SK-N-SH treated with all-trans-retinoic acid at 6 μM for 48 hours (cell line): Measurements from ENCODE around the gene PSMB5.

Experiments used
- ATAC-seq: fragments of 200-7000 bp; cut with Tn5 transposase; 3 replicates; pipeline ENCODE4 v1.9.1; 2020; ENCODE audit warnings: mild to moderate bottlenecking, moderate library complexity
- ARNTL ChIP-seq: fragments of 450-650 bp; formaldehyde crosslinking; IDR thresholded peaks from 2 replicates; pipeline ENCODE4 v1.5.0; 2020; ENCODE audit warnings: low read depth, mild to moderate bottlenecking, moderate library complexity, borderline replicate concordance
- BACH2 ChIP-seq: fragments of 250-450 bp; sonication (Bioruptor Pico); IDR thresholded peaks from 2 replicates; pipeline ENCODE4 v1.9.0; 2021; ENCODE audit warnings: mild to moderate bottlenecking, borderline replicate concordance
- CSDC2 ChIP-seq: fragments of 250-450 bp; sonication (Bioruptor Pico); IDR thresholded peaks from 2 replicates; pipeline ENCODE4 v1.5.0; 2020; ENCODE audit warnings: mild to moderate bottlenecking, moderate library complexity
- GLIS3 ChIP-seq: fragments of 250-450 bp; sonication (Bioruptor Pico); IDR thresholded peaks from 2 replicates; pipeline ENCODE4 v1.5.0; 2020; ENCODE audit warnings: mild to moderate bottlenecking, moderate library complexity
- ISL1 ChIP-seq: fragments of 250-450 bp; sonication (Bioruptor Pico); IDR thresholded peaks from 2 replicates; pipeline ENCODE4 v2.1.2; 2022; ENCODE audit warnings: mild to moderate bottlenecking, moderate library complexity
- OSR1 ChIP-seq: fragments of 250-450 bp; sonication (Bioruptor Pico); IDR thresholded peaks from 2 replicates; pipeline ENCODE4 v1.8.0; 2022; ENCODE audit warnings: moderate library complexity, mild to moderate bottlenecking, inconsistent platforms
- POU6F1 ChIP-seq: fragments of 250-450 bp; sonication (Bioruptor Pico); IDR thresholded peaks from 2 replicates; pipeline ENCODE4 v1.8.0; 2021; ENCODE audit warnings: low read depth, mild to moderate bottlenecking, moderate library complexity, borderline replicate concordance
- PPARA ChIP-seq: fragments of 250-450 bp; sonication (Bioruptor Pico); IDR thresholded peaks from 2 replicates; pipeline ENCODE4 v1.5.0; 2020; ENCODE audit warnings: mild to moderate bottlenecking, borderline replicate concordance
- RARB ChIP-seq: fragments of 250-450 bp; sonication (Bioruptor Pico); IDR thresholded peaks from 2 replicates; pipeline ENCODE4 v1.8.0; 2021; ENCODE audit warnings: mild to moderate bottlenecking, moderate library complexity
- TCF4 ChIP-seq: fragments of 250-450 bp; sonication (Bioruptor Pico); IDR thresholded peaks from 2 replicates; pipeline ENCODE4 v1.8.0; 2021; ENCODE audit warnings: mild to moderate bottlenecking, moderate library complexity, borderline replicate concordance
- ZC3H10 ChIP-seq: fragments of 250-450 bp; sonication (Bioruptor Pico); IDR thresholded peaks from 2 replicates; pipeline ENCODE4 v1.5.1; 2021; ENCODE audit warnings: mild to moderate bottlenecking, moderate library complexity
- ZFP3 ChIP-seq: fragments of 250-450 bp; sonication (Bioruptor Pico); IDR thresholded peaks from 2 replicates; pipeline ENCODE4 v1.5.0; 2020; ENCODE audit warnings: mild to moderate bottlenecking, moderate library complexity
- ZFP30 ChIP-seq: fragments of 450-650 bp; formaldehyde crosslinking; IDR thresholded peaks from 2 replicates; pipeline ENCODE4 v1.5.0; 2022; ENCODE audit warnings: mild to moderate bottlenecking, moderate library complexity
- ZNF565 ChIP-seq: fragments of 450-650 bp; formaldehyde crosslinking; conservative IDR thresholded peaks from 2 replicates; pipeline ENCODE4 v1.5.0; 2020; ENCODE audit warnings: low read depth, mild to moderate bottlenecking, moderate library complexity
- ZNF70 ChIP-seq: fragments of 450-650 bp; formaldehyde crosslinking; IDR thresholded peaks from 2 replicates; pipeline ENCODE4 v1.5.0; 2020; ENCODE audit warnings: mild to moderate bottlenecking, moderate library complexity
- ZNF8 ChIP-seq: fragments of 450-650 bp; formaldehyde crosslinking; IDR thresholded peaks from 2 replicates; pipeline ENCODE4 v1.5.0; 2020; ENCODE audit warnings: mild to moderate bottlenecking, moderate library complexity
- TF ChIP-seq, protein P1 (sequence below): fragments of 250-450 bp; sonication (Bioruptor Pico); IDR thresholded peaks from 2 replicates; pipeline ENCODE4 v1.5.0; 2020; ENCODE audit warnings: mild to moderate bottlenecking, moderate library complexity
- TF ChIP-seq, protein P2 (sequence below): fragments of 250-450 bp; sonication (Bioruptor Pico); IDR thresholded peaks from 2 replicates; pipeline ENCODE4 v1.5.1; 2020; ENCODE audit warnings: low read depth, mild to moderate bottlenecking, moderate library complexity
- TF ChIP-seq, protein P3 (sequence below): fragments of 250-450 bp; sonication (Bioruptor Pico); IDR thresholded peaks from 2 replicates; pipeline ENCODE4 v1.8.0; 2020; ENCODE audit warnings: mild to moderate bottlenecking, moderate library complexity, borderline replicate concordance
- TF ChIP-seq, protein P4 (sequence below): fragments of 250-450 bp; sonication (Bioruptor Pico); IDR thresholded peaks from 2 replicates; pipeline ENCODE4 v1.5.1; 2021; ENCODE audit warnings: mild to moderate bottlenecking, moderate library complexity

Gene PSMB5

GRCh38 chr14:23066855-23067744, 32.4 kb upstream of the PSMB5 start:
- ATAC-seq, result no peak
- TF ChIP-seq ISL1 (no peak), ZNF70 (CRISPR knock-in tag) (no peak), GLIS3 (CRISPR knock-in tag) (no peak), POU6F1 (CRISPR knock-in tag) (no peak), ZNF565 (no peak), RARB (CRISPR knock-in tag) (no peak), OSR1 (no peak), ZFP3 (CRISPR knock-in tag) (no peak), BACH2 (CRISPR knock-in tag) (no peak), ZNF8 (no peak), ZFP30 (CRISPR knock-in tag) (no peak), CSDC2 (CRISPR knock-in tag) (no peak), PPARA (CRISPR knock-in tag) (no peak), ARNTL (CRISPR knock-in tag) (no peak), ZC3H10 (CRISPR knock-in tag) (no peak), TCF4 (CRISPR knock-in tag) (no peak)
- TF ChIP-seq, protein P1, sequence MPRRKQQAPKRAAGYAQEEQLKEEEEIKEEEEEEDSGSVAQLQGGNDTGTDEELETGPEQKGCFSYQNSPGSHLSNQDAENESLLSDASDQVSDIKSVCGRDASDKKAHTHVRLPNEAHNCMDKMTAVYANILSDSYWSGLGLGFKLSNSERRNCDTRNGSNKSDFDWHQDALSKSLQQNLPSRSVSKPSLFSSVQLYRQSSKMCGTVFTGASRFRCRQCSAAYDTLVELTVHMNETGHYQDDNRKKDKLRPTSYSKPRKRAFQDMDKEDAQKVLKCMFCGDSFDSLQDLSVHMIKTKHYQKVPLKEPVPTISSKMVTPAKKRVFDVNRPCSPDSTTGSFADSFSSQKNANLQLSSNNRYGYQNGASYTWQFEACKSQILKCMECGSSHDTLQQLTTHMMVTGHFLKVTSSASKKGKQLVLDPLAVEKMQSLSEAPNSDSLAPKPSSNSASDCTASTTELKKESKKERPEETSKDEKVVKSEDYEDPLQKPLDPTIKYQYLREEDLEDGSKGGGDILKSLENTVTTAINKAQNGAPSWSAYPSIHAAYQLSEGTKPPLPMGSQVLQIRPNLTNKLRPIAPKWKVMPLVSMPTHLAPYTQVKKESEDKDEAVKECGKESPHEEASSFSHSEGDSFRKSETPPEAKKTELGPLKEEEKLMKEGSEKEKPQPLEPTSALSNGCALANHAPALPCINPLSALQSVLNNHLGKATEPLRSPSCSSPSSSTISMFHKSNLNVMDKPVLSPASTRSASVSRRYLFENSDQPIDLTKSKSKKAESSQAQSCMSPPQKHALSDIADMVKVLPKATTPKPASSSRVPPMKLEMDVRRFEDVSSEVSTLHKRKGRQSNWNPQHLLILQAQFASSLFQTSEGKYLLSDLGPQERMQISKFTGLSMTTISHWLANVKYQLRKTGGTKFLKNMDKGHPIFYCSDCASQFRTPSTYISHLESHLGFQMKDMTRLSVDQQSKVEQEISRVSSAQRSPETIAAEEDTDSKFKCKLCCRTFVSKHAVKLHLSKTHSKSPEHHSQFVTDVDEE (CRISPR knock-in tag), result no peak
- TF ChIP-seq, protein P2, sequence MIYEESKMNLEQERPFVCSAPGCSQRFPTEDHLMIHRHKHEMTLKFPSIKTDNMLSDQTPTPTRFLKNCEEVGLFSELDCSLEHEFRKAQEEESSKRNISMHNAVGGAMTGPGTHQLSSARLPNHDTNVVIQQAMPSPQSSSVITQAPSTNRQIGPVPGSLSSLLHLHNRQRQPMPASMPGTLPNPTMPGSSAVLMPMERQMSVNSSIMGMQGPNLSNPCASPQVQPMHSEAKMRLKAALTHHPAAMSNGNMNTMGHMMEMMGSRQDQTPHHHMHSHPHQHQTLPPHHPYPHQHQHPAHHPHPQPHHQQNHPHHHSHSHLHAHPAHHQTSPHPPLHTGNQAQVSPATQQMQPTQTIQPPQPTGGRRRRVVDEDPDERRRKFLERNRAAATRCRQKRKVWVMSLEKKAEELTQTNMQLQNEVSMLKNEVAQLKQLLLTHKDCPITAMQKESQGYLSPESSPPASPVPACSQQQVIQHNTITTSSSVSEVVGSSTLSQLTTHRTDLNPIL (CRISPR knock-in tag), result no peak
- TF ChIP-seq, protein P3, sequence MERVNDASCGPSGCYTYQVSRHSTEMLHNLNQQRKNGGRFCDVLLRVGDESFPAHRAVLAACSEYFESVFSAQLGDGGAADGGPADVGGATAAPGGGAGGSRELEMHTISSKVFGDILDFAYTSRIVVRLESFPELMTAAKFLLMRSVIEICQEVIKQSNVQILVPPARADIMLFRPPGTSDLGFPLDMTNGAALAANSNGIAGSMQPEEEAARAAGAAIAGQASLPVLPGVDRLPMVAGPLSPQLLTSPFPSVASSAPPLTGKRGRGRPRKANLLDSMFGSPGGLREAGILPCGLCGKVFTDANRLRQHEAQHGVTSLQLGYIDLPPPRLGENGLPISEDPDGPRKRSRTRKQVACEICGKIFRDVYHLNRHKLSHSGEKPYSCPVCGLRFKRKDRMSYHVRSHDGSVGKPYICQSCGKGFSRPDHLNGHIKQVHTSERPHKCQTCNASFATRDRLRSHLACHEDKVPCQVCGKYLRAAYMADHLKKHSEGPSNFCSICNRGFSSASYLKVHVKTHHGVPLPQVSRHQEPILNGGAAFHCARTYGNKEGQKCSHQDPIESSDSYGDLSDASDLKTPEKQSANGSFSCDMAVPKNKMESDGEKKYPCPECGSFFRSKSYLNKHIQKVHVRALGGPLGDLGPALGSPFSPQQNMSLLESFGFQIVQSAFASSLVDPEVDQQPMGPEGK (CRISPR knock-in tag), result no peak
- TF ChIP-seq, protein P4, sequence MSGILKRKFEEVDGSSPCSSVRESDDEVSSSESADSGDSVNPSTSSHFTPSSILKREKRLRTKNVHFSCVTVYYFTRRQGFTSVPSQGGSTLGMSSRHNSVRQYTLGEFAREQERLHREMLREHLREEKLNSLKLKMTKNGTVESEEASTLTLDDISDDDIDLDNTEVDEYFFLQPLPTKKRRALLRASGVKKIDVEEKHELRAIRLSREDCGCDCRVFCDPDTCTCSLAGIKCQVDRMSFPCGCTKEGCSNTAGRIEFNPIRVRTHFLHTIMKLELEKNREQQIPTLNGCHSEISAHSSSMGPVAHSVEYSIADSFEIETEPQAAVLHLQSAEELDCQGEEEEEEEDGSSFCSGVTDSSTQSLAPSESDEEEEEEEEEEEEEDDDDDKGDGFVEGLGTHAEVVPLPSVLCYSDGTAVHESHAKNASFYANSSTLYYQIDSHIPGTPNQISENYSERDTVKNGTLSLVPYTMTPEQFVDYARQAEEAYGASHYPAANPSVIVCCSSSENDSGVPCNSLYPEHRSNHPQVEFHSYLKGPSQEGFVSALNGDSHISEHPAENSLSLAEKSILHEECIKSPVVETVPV (CRISPR knock-in tag), result no peak

- TF ChIP-seq, protein P3 (CRISPR knock-in tag), result no peak
- no peak for ATAC-seq
These were observed 31.7 kb upstream of the PSMB5 start for GRCh38 chr14:23066368-23066767.
